ENCODE results near the gene CLCN3. TPM values are rescaled to one million over a fixed set of nuclear protein-coding genes. Genes with fewer than 3 reads are reported as not detected.

The CLCN3 gene
- total RNA-seq, 2 donors from 2014 or later, result 22.2 to 25.2 TPM

Other genes with a start within 250 kb of the CLCN3 start
- gene NEK1, start 8.0 kb upstream of the CLCN3 start, total RNA-seq, result 10 to 100 TPM; 10.4 to 13.8 TPM
- 10 to 100 TPM; 19.0 to 27.0 TPM for gene HPF1, start 137.4 kb downstream of the CLCN3 start, total RNA-seq

Measured in activated T-helper 17 cell treated with anti-CD3 and anti-CD28 coated beads, Interleukin-2, amount 50 U/mL, for 72 hours (primary cell).